IMR-90 (cell line): ENCODE results near the gene GDNF.

Experiments used
- CEBPB ChIP-seq: IDR thresholded peaks from 2 replicates; pipeline ENCODE4 v1.6.1; 2012; ENCODE audit warnings: low read depth, low read length, improper control_type of control experiment
- CHD1 ChIP-seq: IDR thresholded peaks from 2 replicates; pipeline ENCODE4 v1.6.1; 2012; ENCODE audit warnings: low read depth, low read length, improper control_type of control experiment
- CTCF ChIP-seq: conservative IDR thresholded peaks from 2 replicates; pipeline ENCODE4 v1.5.1; 2012; ENCODE audit warnings: mild to moderate bottlenecking, low read depth, low read length, improper control_type of control experiment
- MXI1 ChIP-seq: IDR thresholded peaks from 2 replicates; pipeline ENCODE4 v1.6.1; 2012; ENCODE audit warnings: low read depth, mild to moderate bottlenecking, low read length, moderate library complexity, borderline replicate concordance
- NFE2L2 ChIP-seq: fragments of 150-350 bp; IDR thresholded peaks from 2 replicates; pipeline ENCODE4 v1.6.1; 2016; ENCODE audit warnings: low read depth, mild to moderate bottlenecking, low read length
- RAD21 ChIP-seq: IDR thresholded peaks from 2 replicates; pipeline ENCODE4 v1.6.1; 2012; ENCODE audit warnings: low read length, improper control_type of control experiment
- SMC3 ChIP-seq: fragments of 150-350 bp; IDR thresholded peaks from 2 replicates; pipeline ENCODE4 v1.6.1; 2016; ENCODE audit warnings: low read depth, mild to moderate bottlenecking, antibody characterized with exemption, low read length, moderate library complexity

GRCh38 chr5:37799865-37800421 lies 39.9 kb downstream of the GDNF start:
- TF ChIP-seq MXI1 (no peak), CTCF (no peak), CHD1 (no peak), SMC3 (no peak), RAD21 (no peak), CEBPB (no peak), NFE2L2 (no peak)
